Omental fat pad (tissue), 4 donors: ENCODE measurements around the gene RASA2. TPM values are rescaled to one million over a fixed set of nuclear protein-coding genes. Genes with fewer than 3 reads are reported as not detected.
"Not testable (repeated sequence)": the region's sequence is repeated elsewhere in the genome, so short reads cannot be mapped to it uniquely, and the experiment has no call there.

ENCODE experiments used
- ATAC-seq: fragments of 150-250 bp; one replicate; pipeline ENCODE4 v1.9.1; 2016; ENCODE audit warnings: mild to moderate bottlenecking, moderate library complexity; ENCODE audit not compliant: low FRiP score
- DNase-seq: peaks from one replicate; pipeline ENCODE4 v3.0.0-alpha.2; 2019; ENCODE audit warnings: low spot score
- total RNA-seq, 4 donors: library from RNA; depleted of rRNA; stranded (reverse); fragments of >200 nt; gene quantifications; one replicate each; pipeline ENCODE4 v1.1.0, GENCODE V29; 2016
- TF ChIP-seq, protein P1 (sequence below), 3 donors: fragments of 450-650 bp; IDR thresholded peaks; one replicate each; pipeline ENCODE4 v1.5.1; 2016 to 2017; ENCODE audit warnings: antibody characterized with exemption in 3 of 3, mild to moderate bottlenecking in 3 of 3, moderate library complexity in 2 of 3

RASA2 gene
- total RNA-seq, 4 donors from 2014 or later: 16.4 to 19.8 (median 18.0) TPM

DNA sequence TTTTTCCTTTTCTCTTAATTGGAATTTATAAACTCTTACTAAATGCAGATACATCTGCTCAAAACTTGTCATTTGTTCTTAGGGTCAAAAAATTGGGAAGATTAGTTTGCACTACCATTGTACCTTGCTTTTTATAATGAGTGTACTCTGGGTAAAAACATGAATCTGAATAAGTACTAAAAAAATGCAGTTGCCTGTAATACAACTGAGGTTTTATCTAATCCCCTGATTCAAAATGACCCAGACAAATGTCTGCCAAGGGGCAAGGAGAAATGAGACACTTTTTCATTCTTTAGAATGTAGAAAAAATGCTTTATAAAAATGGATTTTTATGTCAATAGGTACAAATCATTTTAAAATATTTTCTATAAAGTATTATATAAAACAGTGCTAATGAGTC is 42.4 kb downstream of the RASA2 start:
- no peak for ATAC-seq
- TF ChIP-seq, protein P1, sequence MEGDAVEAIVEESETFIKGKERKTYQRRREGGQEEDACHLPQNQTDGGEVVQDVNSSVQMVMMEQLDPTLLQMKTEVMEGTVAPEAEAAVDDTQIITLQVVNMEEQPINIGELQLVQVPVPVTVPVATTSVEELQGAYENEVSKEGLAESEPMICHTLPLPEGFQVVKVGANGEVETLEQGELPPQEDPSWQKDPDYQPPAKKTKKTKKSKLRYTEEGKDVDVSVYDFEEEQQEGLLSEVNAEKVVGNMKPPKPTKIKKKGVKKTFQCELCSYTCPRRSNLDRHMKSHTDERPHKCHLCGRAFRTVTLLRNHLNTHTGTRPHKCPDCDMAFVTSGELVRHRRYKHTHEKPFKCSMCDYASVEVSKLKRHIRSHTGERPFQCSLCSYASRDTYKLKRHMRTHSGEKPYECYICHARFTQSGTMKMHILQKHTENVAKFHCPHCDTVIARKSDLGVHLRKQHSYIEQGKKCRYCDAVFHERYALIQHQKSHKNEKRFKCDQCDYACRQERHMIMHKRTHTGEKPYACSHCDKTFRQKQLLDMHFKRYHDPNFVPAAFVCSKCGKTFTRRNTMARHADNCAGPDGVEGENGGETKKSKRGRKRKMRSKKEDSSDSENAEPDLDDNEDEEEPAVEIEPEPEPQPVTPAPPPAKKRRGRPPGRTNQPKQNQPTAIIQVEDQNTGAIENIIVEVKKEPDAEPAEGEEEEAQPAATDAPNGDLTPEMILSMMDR (IDR thresholded peaks at IDR 0.05): no peak
- DNase-seq: no peak

DNA sequence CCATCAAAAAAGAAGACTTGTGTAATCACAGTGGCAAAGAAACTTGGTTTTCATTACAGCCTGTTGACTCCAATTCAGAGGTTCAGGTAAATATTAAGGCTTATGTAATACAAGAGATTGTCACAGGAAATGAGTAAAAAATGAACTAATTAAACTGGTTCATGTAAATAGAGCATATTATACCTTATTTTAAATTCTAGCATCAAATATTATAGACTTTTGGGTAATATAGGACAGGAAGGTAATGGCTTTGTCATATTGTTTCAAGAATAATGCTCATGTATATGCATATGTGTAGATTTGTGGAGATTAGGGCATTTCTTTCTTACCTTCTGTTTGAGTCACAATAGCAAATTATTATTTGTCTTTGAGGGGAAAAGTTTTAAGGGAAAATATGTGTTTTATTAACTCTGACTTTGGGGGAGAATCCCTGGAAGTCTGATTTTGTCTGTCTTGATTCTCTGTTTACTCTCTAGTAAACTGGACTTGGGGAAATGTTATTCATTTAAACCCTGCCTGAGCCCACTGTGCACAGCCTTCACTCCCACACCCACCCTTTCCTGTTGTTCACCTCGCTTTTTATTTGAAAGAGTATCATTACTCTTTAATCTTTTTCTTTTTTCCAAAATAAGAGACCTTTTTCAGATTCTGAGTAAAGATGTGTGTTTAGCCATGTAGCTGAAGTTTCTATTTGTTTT is 43.0 kb downstream of the RASA2 start:
- DNase-seq: no peak
- TF ChIP-seq, protein P1 (IDR thresholded peaks at IDR 0.05): no peak
- ATAC-seq: peak; percentile 62

DNA sequence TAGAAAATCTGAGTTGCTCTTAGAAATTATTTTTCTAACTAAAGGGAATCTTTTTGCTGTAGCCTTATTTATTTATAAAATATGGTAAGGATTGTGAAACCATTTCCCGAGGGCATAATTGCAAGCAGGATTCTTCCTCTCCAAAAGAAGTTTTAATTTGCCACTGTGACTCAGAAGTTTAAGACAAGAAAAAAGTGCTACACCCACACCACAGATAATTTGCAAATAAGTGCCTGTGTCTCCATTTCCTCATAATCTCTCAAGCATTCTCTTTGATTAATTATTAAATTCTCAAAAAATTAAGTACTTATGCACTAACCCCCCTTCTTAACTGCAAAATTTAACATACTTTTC is 43.6 kb downstream of the RASA2 start:
- DNase-seq (no peak), ATAC-seq (peak; percentile 70)
- TF ChIP-seq, protein P1 (IDR thresholded peaks at IDR 0.05): no peak

DNA sequence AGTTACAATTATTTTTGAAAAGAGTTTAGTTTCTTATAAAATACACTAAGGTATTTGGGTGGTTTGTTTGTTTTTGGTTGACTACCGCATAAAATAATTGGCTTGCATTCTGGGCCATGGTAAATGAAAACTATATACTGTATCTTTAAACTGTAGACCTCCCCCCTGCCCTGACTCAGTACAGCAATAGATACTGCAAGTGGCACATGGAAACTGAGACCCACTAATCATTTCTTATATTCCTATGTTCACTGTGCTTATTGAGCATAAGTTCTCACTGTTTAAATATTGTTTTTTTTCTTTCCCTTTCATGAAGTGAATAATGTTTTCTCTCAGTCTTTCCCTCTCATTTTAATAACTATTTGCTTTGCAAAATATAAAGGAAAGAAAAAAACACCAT is 45.8 kb downstream of the RASA2 start:
- TF ChIP-seq, protein P1 (IDR thresholded peaks at IDR 0.05): no peak
- no peak for DNase-seq
- ATAC-seq: no peak

DNA sequence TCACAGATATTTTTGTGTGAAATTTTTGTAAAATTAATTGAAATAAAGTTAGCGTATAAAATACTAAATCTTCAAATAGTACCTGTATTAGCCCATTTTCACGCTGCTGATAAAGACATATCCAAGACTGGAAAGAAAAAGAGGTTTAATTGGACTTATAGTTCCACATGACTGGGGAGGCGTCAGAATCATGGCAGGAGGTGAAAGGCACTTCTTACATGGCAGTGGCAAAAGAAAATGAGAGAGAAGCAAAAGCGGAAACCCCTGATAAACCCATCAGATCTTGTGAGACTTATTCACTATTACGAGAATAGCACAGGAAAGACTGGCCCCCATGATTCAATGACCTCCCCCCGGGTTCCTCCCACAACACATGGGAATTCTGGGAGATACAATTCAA is 49.2 kb downstream of the RASA2 start:
- DNase-seq, ATAC-seq: not testable (repeated sequence)

DNA sequence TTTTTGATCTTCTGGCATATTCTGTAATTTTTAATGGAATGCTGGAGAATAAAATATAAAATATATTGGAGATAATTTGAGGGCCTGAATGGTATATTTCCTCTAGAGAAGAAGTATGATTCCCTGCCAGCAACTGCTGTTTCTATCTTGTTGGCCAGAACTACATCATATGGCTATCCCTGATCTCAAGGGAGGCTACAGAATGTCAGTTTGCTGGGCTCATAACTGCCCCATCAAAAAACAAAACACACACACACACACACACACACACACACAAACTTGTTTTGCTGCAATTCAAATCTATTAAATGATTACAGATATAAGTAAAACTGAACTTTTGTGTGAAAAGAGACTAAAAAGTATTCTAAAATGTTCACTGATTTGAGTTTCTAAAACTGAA is 51.0 kb downstream of the RASA2 start:
- TF ChIP-seq, protein P1 (IDR thresholded peaks at IDR 0.05): no peak
- no peak for DNase-seq
- no peak for ATAC-seq

DNA sequence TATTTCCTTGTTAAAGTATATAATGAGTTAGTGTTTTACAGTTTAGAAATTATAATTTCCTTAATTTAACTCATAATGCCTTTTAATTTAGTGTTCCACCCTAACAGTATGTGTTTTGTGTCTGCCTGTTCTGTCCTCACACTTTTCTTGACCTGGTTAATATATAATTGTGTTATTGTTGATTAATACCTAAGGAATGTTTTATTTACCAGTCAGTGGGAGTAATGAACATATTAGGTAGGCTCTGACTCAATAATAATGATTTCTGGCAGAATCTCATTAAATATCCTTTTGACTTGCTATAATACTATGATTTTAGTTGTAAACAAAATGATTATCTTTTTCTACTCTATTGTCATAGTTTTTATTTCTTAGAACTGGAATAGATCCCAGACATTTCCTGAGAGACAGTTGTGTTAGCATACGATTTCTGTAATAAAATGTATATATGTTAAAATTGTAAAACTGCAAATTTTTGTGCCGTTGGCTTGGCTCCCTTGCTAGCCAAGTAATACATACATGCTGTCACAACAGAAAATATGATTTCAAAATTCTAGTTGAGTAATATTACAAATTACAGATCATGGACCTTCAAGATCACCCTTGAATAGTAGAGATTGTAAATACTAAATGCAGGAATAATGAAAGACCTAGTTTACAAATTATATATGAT is 51.9 kb downstream of the RASA2 start:
- DNase-seq (no peak), ATAC-seq (no peak)
- TF ChIP-seq, protein P1 (IDR thresholded peaks at IDR 0.05): no peak
